ENCODE data around the gene NMU.
"Not testable (repeated sequence)": the region's sequence is repeated elsewhere in the genome, so short reads cannot be mapped to it uniquely, and the experiment has no call there.

NMU gene

DNA sequence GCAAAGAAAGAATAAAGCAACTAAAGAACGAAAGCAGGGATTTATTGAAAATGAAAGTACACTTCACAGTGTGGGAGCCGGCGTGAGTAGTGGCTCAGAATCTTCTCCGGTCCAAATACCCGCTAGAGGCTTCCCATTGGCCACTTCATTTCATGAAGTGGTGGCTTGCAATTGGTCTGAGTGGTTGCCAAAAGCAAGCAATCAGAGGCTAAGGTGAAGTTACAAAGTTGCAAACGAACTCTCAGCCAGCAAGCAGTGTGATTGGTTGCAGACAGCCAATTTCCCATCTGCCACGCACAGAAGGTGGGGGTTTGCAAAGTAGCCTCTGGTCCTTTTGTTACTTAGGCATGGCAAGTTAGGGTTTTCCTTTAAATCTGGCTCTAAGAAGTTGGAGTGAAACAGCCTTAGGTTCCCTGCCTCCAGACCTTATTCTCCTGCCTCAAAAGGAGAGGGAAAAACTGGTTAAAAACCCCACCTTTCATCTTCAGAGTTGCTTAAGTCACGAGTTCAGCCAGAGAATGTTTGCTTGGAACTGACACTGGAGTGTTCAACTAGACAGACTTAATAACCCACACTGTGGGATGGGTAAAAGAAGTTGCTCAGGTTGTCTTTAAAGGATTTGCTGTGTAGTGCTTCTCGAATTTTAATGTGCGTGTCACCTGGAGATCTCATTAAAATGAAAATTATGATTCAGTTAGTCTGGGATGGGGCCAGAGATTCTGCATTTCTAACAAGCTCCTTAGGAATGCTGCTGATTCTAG, 82.5 kb downstream of the NMU start:
- H3K9me3 ChIP-seq (ENCODE audit: low read length) = no peaks in the 10 kb centered on the region
- H3K9ac ChIP-seq (ENCODE audit: low read length) = no peak overlapping the region
- no peaks in the 10 kb centered on the region for H3K27me3 ChIP-seq (ENCODE audit: insufficient read depth, low read length)
- H3K4me1 ChIP-seq (ENCODE audit: insufficient read depth, low read length, severe bottlenecking) = peaks cover 5% of the 10 kb centered on the region
- H3K9me2 ChIP-seq (ENCODE audit: low read depth, low read length) = no peaks in the 10 kb centered on the region
- H3K4me2 ChIP-seq (ENCODE audit: low read length) = peak overlapping the region; percentile 33
- peak overlapping the region; percentile 22 for H3K4me3 ChIP-seq (ENCODE audit: low read depth, low read length, poor library complexity, severe bottlenecking)
- no peaks in the 10 kb centered on the region for H3K36me3 ChIP-seq (ENCODE audit: insufficient read depth, low read length)
- H2AFZ ChIP-seq (ENCODE audit: low read length) = no peak overlapping the region
- H3K27ac ChIP-seq (ENCODE audit: low read depth, low read length, poor library complexity, severe bottlenecking) = no peak overlapping the region
- H4K20me1 ChIP-seq (ENCODE audit: insufficient read depth, low read length) = no peaks in the 10 kb centered on the region
- TF ChIP-seq CTCF (IDR thresholded peaks at IDR 0.05; ENCODE audit: low read length) = no peak
- no peak for TF ChIP-seq EZH2 (IDR thresholded peaks at IDR 0.05; ENCODE audit: borderline replicate concordance, low read length)
- H3K79me2 ChIP-seq (ENCODE audit: insufficient read depth, low read length) = no peaks in the 10 kb centered on the region
- H3F3A ChIP-seq (ENCODE audit: insufficient read depth, low read length) = no peaks in the 10 kb centered on the region

GRCh38 chr4:55551964-55552363, 84.1 kb downstream of the NMU start:
- not testable (repeated sequence) for H3K36me3 ChIP-seq (ENCODE audit: insufficient read depth, low read length); H3K4me2 ChIP-seq (ENCODE audit: low read length); H3K27me3 ChIP-seq (ENCODE audit: insufficient read depth, low read length); H3K9ac ChIP-seq (ENCODE audit: low read length); H3K9me3 ChIP-seq (ENCODE audit: low read length); H3K4me3 ChIP-seq (ENCODE audit: low read depth, low read length, poor library complexity, severe bottlenecking); H3K9me2 ChIP-seq (ENCODE audit: low read depth, low read length); H2AFZ ChIP-seq (ENCODE audit: low read length); H4K20me1 ChIP-seq (ENCODE audit: insufficient read depth, low read length); H3K27ac ChIP-seq (ENCODE audit: low read depth, low read length, poor library complexity, severe bottlenecking); H3F3A ChIP-seq (ENCODE audit: insufficient read depth, low read length); H3K79me2 ChIP-seq (ENCODE audit: insufficient read depth, low read length)
- H3K4me1 ChIP-seq (ENCODE audit: insufficient read depth, low read length, severe bottlenecking) = peaks cover 14% of the 10 kb centered on the region

DNA sequence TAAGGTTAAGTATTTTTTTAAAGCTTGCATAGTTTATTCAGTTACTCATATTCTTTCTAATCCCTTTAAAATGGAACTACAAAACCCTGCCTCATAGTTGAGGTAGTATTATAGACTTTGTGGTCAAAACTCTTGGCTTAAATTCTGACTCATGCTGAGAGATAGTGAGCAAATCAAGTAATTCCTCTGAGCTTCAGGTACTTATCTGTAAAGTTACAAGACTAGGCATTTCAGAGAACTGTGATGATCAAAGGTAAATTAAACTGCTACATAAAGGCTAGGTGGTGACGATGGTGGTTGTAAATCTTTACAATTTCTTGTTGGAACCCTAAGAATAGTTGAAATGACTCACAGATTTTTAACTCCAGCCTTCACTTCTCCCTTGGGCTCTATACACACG, 86.2 kb downstream of the NMU start:
- H3K4me3 ChIP-seq (ENCODE audit: low read depth, low read length, poor library complexity, severe bottlenecking) = no peak overlapping the region
- H3K36me3 ChIP-seq (ENCODE audit: insufficient read depth, low read length) = no peaks in the 10 kb centered on the region
- no peak overlapping the region for H3K4me2 ChIP-seq (ENCODE audit: low read length)
- no peak overlapping the region for H3K27ac ChIP-seq (ENCODE audit: low read depth, low read length, poor library complexity, severe bottlenecking)
- no peak overlapping the region for H2AFZ ChIP-seq (ENCODE audit: low read length)
- no peaks in the 10 kb centered on the region for H3K9me3 ChIP-seq (ENCODE audit: low read length)
- H3K4me1 ChIP-seq (ENCODE audit: insufficient read depth, low read length, severe bottlenecking) = peaks cover 21% of the 10 kb centered on the region
- no peaks in the 10 kb centered on the region for H4K20me1 ChIP-seq (ENCODE audit: insufficient read depth, low read length)
- no peaks in the 10 kb centered on the region for H3F3A ChIP-seq (ENCODE audit: insufficient read depth, low read length)
- TF ChIP-seq EZH2 (IDR thresholded peaks at IDR 0.05; ENCODE audit: borderline replicate concordance, low read length) = no peak
- TF ChIP-seq CTCF (IDR thresholded peaks at IDR 0.05; ENCODE audit: low read length) = no peak
- H3K9me2 ChIP-seq (ENCODE audit: low read depth, low read length) = no peaks in the 10 kb centered on the region
- 0 out of 2 replicates have a peak, but pooled peaks cover 4% of the 10 kb centered on the region for H3K27me3 ChIP-seq (ENCODE audit: insufficient read depth, low read length)
- no peak overlapping the region for H3K9ac ChIP-seq (ENCODE audit: low read length)
- no peaks in the 10 kb centered on the region for H3K79me2 ChIP-seq (ENCODE audit: insufficient read depth, low read length)

DNA sequence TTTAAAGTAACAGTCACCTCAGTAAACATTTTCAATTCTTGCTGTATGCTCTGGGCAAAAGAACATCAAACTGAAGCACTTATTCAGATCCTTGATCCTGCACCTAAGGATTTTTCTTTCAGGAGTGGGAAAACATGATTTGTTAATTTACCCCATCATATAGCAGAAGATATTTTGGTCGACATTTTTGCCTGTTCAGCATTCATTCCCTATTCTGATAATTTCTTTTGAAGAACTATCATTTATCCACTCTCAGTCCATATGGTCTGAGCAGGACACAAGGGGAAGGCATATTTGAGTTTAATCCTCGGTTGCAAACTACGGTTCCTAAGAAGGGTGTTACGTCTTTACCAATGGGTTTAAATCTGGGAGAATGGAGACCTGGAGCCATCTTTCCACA, 88.2 kb downstream of the NMU start:
- H2AFZ ChIP-seq (ENCODE audit: low read length) = no peak overlapping the region

More for the DNA sequence above, 88.2 kb downstream of the NMU start:
- Histone ChIP-seq H4K20me1 (ENCODE audit: insufficient read depth, low read length) (no peaks in the 10 kb centered on the region), H3K79me2 (ENCODE audit: insufficient read depth, low read length) (no peaks in the 10 kb centered on the region), H3F3A (ENCODE audit: insufficient read depth, low read length) (no peaks in the 10 kb centered on the region), H3K27ac (ENCODE audit: low read depth, low read length, poor library complexity, severe bottlenecking) (no peak overlapping the region), H3K9ac (ENCODE audit: low read length) (no peak overlapping the region), H3K36me3 (ENCODE audit: insufficient read depth, low read length) (no peaks in the 10 kb centered on the region), H3K9me3 (ENCODE audit: low read length) (no peaks in the 10 kb centered on the region), H3K4me2 (ENCODE audit: low read length) (peak overlapping the region; percentile 90; the same call in 1 of the 2 replicates), H3K27me3 (ENCODE audit: insufficient read depth, low read length) (0 out of 2 replicates have a peak, but pooled peaks cover 4% of the 10 kb centered on the region), H3K4me3 (ENCODE audit: low read depth, low read length, poor library complexity, severe bottlenecking) (no peak overlapping the region), H3K9me2 (ENCODE audit: low read depth, low read length) (no peaks in the 10 kb centered on the region), H3K4me1 (ENCODE audit: insufficient read depth, low read length, severe bottlenecking) (peaks cover 16% of the 10 kb centered on the region)
- TF ChIP-seq CTCF (IDR thresholded peaks at IDR 0.05; ENCODE audit: low read length) = no peak
- TF ChIP-seq EZH2 (IDR thresholded peaks at IDR 0.05; ENCODE audit: borderline replicate concordance, low read length) = no peak

All from OCI-LY1 (cell line).